Activated T-cell treated with anti-CD3 and anti-CD28 coated beads, Interleukin-2, amount 50 U/mL, for 4 hours (primary cell): ENCODE data around the gene DTNB. TPM values are rescaled to one million over a fixed set of nuclear protein-coding genes. Genes with fewer than 3 reads are reported as not detected.

ENCODE experiments used
- ATAC-seq, 2 donors: fragments of 200-7000 bp; cut with Tn5 transposase; one replicate each; pipeline ENCODE4 v1.10.0; 2021
- DNase-seq: peaks from one replicate; pipeline ENCODE4 v3.0.0-alpha.2; 2020
- H3K27me3 Mint-ChIP-seq: one replicate; pipeline ENCODE4 v1.8.0; 2021; ENCODE audit warnings: low read depth, mixed read lengths
- H3K36me3 Mint-ChIP-seq: one replicate; pipeline ENCODE4 v1.8.0; 2022; ENCODE audit warnings: mixed read lengths; ENCODE audit not compliant: insufficient read depth
- H3K4me1 Mint-ChIP-seq: one replicate; pipeline ENCODE4 v1.8.0; 2021; ENCODE audit warnings: low read depth, mixed read lengths
- H3K4me3 Mint-ChIP-seq: one replicate; pipeline ENCODE4 v1.8.0; 2021; ENCODE audit warnings: mild to moderate bottlenecking, moderate library complexity, mixed read lengths
- H3K9me3 Mint-ChIP-seq: one replicate; pipeline ENCODE4 v1.8.0; 2021; ENCODE audit warnings: mixed read lengths
- total RNA-seq, 3 donors: library from RNA; stranded (reverse); gene quantifications; one replicate each; pipeline ENCODE4 v1.2.1, GENCODE V29; 2021

The DTNB gene
- total RNA-seq, 3 donors from 2014 or later = 9.1 to 12.3 (median 11.2) TPM

GRCh38 chr2:25342372-25343186 lies 330.8 kb downstream of the DTNB start:
- H3K36me3 Mint-ChIP-seq = peaks cover 1% of the 10 kb centered on the region
- peak; percentile 79 to 83 for ATAC-seq

GRCh38 chr2:25341753-25342371 lies 331.5 kb downstream of the DTNB start, which contains the start of gene DNMT3A:
TSS of gene DNMT3A (minus strand) at chr2:25341925. CDS start at chr2:25313984, 27,941 bp downstream.
- Mint-ChIP-seq H3K4me3 (peak within 1 kb of the TSS; percentile 79), H3K27me3 (no peaks in the 10 kb centered on the region), H3K4me1 (peaks cover 33% of the 10 kb centered on the region), H3K9me3 (no peaks in the 10 kb centered on the region), H3K36me3 (peaks cover 1% of the 10 kb centered on the region)
- DNase-seq = peak; percentile 70
- peak; percentile 53 to 55 for ATAC-seq

More at GRCh38 chr2:25342372-25343186, 330.8 kb downstream of the DTNB start:
- no peaks in the 10 kb centered on the region for H3K9me3 Mint-ChIP-seq
- H3K27me3 Mint-ChIP-seq = no peaks in the 10 kb centered on the region
- DNase-seq = peak; percentile 74
- peak overlapping the region; percentile 79 for H3K4me3 Mint-ChIP-seq
- H3K4me1 Mint-ChIP-seq = peaks cover 33% of the 10 kb centered on the region

GRCh38 chr2:25341011-25341727 lies 332.2 kb downstream of the DTNB start:
- H3K36me3 Mint-ChIP-seq = peaks cover 1% of the 10 kb centered on the region
- H3K27me3 Mint-ChIP-seq = no peaks in the 10 kb centered on the region
- DNase-seq (no peak), ATAC-seq (peak; percentile 11 to 20)
- peaks cover 39% of the 10 kb centered on the region for H3K4me1 Mint-ChIP-seq
- no peaks in the 10 kb centered on the region for H3K9me3 Mint-ChIP-seq
- H3K4me3 Mint-ChIP-seq = no peak overlapping the region

- DNase-seq = no peak
Observed at GRCh38 chr2:25340181-25340921, 333.0 kb downstream of the DTNB start.

GRCh38 chr2:25339791-25340180 lies 333.6 kb downstream of the DTNB start:
- Mint-ChIP-seq H3K36me3 (peaks cover 1% of the 10 kb centered on the region), H3K4me1 (peaks cover 48% of the 10 kb centered on the region), H3K9me3 (no peaks in the 10 kb centered on the region), H3K27me3 (no peaks in the 10 kb centered on the region), H3K4me3 (peak overlapping the region; percentile 76)
- no peak for DNase-seq
- ATAC-seq = no peak

More at GRCh38 chr2:25340181-25340921, 333.0 kb downstream of the DTNB start:
- H3K9me3 Mint-ChIP-seq = no peaks in the 10 kb centered on the region
- peaks cover 1% of the 10 kb centered on the region for H3K36me3 Mint-ChIP-seq
- ATAC-seq = no peak
- H3K4me1 Mint-ChIP-seq = peaks cover 45% of the 10 kb centered on the region
- H3K4me3 Mint-ChIP-seq = peak overlapping the region; percentile 76
- no peaks in the 10 kb centered on the region for H3K27me3 Mint-ChIP-seq

GRCh38 chr2:25339211-25339674 lies 334.1 kb downstream of the DTNB start:
- H3K9me3 Mint-ChIP-seq = no peaks in the 10 kb centered on the region
- H3K4me3 Mint-ChIP-seq = peak overlapping the region; percentile 76
- H3K27me3 Mint-ChIP-seq = no peaks in the 10 kb centered on the region
- ATAC-seq = no peak
- H3K4me1 Mint-ChIP-seq = peaks cover 53% of the 10 kb centered on the region
- DNase-seq = no peak
- H3K36me3 Mint-ChIP-seq = peaks cover 1% of the 10 kb centered on the region

GRCh38 chr2:25338401-25338800 lies 335.0 kb downstream of the DTNB start:
- ATAC-seq = no peak
- no peak overlapping the region for H3K4me3 Mint-ChIP-seq
- H3K36me3 Mint-ChIP-seq = peaks cover 1% of the 10 kb centered on the region
- no peaks in the 10 kb centered on the region for H3K9me3 Mint-ChIP-seq
- peaks cover 59% of the 10 kb centered on the region for H3K4me1 Mint-ChIP-seq
- no peak for DNase-seq
- H3K27me3 Mint-ChIP-seq = no peaks in the 10 kb centered on the region

GRCh38 chr2:25337891-25338290 lies 335.5 kb downstream of the DTNB start:
- ATAC-seq (no peak), DNase-seq (no peak)
- Mint-ChIP-seq H3K4me3 (peak overlapping the region; percentile 5), H3K9me3 (no peaks in the 10 kb centered on the region), H3K36me3 (peaks cover 1% of the 10 kb centered on the region), H3K4me1 (peaks cover 63% of the 10 kb centered on the region), H3K27me3 (no peaks in the 10 kb centered on the region)

- DNase-seq (no peak), ATAC-seq (no peak)
- H3K4me3 Mint-ChIP-seq = no peak overlapping the region
- H3K9me3 Mint-ChIP-seq = no peaks in the 10 kb centered on the region
- peaks cover 68% of the 10 kb centered on the region for H3K4me1 Mint-ChIP-seq
- H3K27me3 Mint-ChIP-seq = no peaks in the 10 kb centered on the region
- H3K36me3 Mint-ChIP-seq = peaks cover 1% of the 10 kb centered on the region
Observed at GRCh38 chr2:25337276-25337675, 336.1 kb downstream of the DTNB start.

GRCh38 chr2:25336383-25336841 lies 337.0 kb downstream of the DTNB start:
- Mint-ChIP-seq H3K9me3 (no peaks in the 10 kb centered on the region), H3K4me3 (no peak overlapping the region), H3K4me1 (peaks cover 77% of the 10 kb centered on the region), H3K27me3 (no peaks in the 10 kb centered on the region), H3K36me3 (peaks cover 3% of the 10 kb centered on the region)
- DNase-seq (no peak), ATAC-seq (no peak)

GRCh38 chr2:25335971-25336370 lies 337.4 kb downstream of the DTNB start:
- H3K36me3 Mint-ChIP-seq = peaks cover 3% of the 10 kb centered on the region
- no peak for DNase-seq
- no peaks in the 10 kb centered on the region for H3K9me3 Mint-ChIP-seq
- ATAC-seq = no peak
- H3K4me3 Mint-ChIP-seq = no peak overlapping the region
- no peaks in the 10 kb centered on the region for H3K27me3 Mint-ChIP-seq
- peaks cover 81% of the 10 kb centered on the region for H3K4me1 Mint-ChIP-seq

- H3K4me1 Mint-ChIP-seq = peaks cover 86% of the 10 kb centered on the region
- peaks cover 3% of the 10 kb centered on the region for H3K36me3 Mint-ChIP-seq
- DNase-seq = no peak
- no peaks in the 10 kb centered on the region for H3K27me3 Mint-ChIP-seq
- no peaks in the 10 kb centered on the region for H3K9me3 Mint-ChIP-seq
- no peak overlapping the region for H3K4me3 Mint-ChIP-seq
- no peak for ATAC-seq
Observed at GRCh38 chr2:25335204-25335603, 338.2 kb downstream of the DTNB start.

- Mint-ChIP-seq H3K4me3 (peak overlapping the region; percentile 1), H3K36me3 (peaks cover 3% of the 10 kb centered on the region)
- ATAC-seq = no peak
Observed at GRCh38 chr2:25334482-25334881, 338.9 kb downstream of the DTNB start.

More at GRCh38 chr2:25334482-25334881, 338.9 kb downstream of the DTNB start:
- Mint-ChIP-seq H3K27me3 (no peaks in the 10 kb centered on the region), H3K4me1 (peaks cover 89% of the 10 kb centered on the region), H3K9me3 (no peaks in the 10 kb centered on the region)
- no peak for DNase-seq
